ENCODE measurements around the gene ATP2B1.

GRCh38 chr12:89736995-89737394 lies 28.4 kb upstream of the ATP2B1 start:
- TF ChIP-seq POLR2AphosphoS5 (IDR thresholded peaks at IDR 0.05; ENCODE audit: low read depth, low read length) (no peak), POLR2A (IDR thresholded peaks at IDR 0.05; ENCODE audit: low read depth, low read length) (no peak), TAF1 (IDR thresholded peaks at IDR 0.05; ENCODE audit: low read depth, low read length) (no peak), PAX5 (IDR thresholded peaks at IDR 0.05; ENCODE audit: insufficient read depth, low read length, severe bottlenecking) (no peak)

Data from GM12891 (cell line).